Measurements from ENCODE around the gene FNBP1. TPM values are rescaled to one million over a fixed set of nuclear protein-coding genes. Genes with fewer than 3 reads are reported as not detected.

Gene FNBP1
- total RNA-seq, 1 donor from 2014 or later: 20.5 TPM

DNA sequence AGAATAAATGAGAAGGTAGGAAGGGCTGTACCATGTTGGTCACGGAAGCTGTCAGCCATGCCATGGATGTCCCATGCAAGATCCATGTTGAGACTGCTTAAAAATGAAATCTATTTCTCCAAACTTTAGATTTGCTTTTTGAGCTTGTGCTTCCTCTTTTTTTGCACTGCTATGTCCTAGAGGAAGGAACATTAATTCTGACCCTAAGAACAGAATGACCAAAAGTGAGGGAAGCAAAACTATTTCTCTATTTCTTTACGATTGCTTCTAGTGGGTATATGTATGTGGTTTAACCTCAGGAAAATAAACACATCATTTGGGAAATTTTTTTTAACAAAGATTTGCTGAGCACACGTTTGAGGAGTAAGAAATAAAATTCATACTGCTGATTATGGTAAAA is 123.1 kb downstream of the FNBP1 start:
- peak overlapping the region; percentile 9 for H3K27ac ChIP-seq (replicated peaks)
- no peaks in the 10 kb centered on the region for H3K9me3 ChIP-seq (replicated peaks)
- no peak for DNase-seq
- H3K27me3 ChIP-seq (ENCODE audit: low read depth): no peaks in the 10 kb centered on the region
- TF ChIP-seq, protein P1, sequence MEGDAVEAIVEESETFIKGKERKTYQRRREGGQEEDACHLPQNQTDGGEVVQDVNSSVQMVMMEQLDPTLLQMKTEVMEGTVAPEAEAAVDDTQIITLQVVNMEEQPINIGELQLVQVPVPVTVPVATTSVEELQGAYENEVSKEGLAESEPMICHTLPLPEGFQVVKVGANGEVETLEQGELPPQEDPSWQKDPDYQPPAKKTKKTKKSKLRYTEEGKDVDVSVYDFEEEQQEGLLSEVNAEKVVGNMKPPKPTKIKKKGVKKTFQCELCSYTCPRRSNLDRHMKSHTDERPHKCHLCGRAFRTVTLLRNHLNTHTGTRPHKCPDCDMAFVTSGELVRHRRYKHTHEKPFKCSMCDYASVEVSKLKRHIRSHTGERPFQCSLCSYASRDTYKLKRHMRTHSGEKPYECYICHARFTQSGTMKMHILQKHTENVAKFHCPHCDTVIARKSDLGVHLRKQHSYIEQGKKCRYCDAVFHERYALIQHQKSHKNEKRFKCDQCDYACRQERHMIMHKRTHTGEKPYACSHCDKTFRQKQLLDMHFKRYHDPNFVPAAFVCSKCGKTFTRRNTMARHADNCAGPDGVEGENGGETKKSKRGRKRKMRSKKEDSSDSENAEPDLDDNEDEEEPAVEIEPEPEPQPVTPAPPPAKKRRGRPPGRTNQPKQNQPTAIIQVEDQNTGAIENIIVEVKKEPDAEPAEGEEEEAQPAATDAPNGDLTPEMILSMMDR (IDR thresholded peaks at IDR 0.05; ENCODE audit: borderline replicate concordance): no peak
- H3K4me3 ChIP-seq: no peak overlapping the region
- H3K36me3 ChIP-seq: peaks cover 49% of the 10 kb centered on the region
- intact Hi-C loops (cut with micrococcal nuclease): no loop called here
- no peaks in the 10 kb centered on the region for H3K4me1 ChIP-seq

DNA sequence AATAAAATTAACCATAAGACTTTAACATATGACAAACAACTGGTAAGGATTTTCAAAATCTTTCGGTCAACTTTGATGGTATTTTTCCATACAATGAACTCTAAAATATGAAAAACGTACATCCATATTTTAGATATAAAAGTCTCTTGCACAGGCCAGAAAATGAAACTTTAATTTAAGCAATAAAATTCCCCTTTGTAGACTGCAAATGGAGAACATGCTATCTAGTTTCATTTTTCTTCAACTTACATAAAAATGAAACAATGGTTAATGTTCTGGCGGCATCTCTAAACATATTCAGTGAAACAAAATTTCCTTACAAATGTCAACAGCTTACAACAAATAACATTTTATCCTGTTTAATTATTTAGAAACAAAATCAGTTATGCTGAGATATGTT is 123.7 kb downstream of the FNBP1 start:
- TF ChIP-seq, protein P1 (IDR thresholded peaks at IDR 0.05; ENCODE audit: borderline replicate concordance): no peak
- intact Hi-C loops (cut with micrococcal nuclease): no loop called here
- H3K27ac ChIP-seq (replicated peaks): no peak overlapping the region
- no peaks in the 10 kb centered on the region for H3K9me3 ChIP-seq (replicated peaks)
- H3K36me3 ChIP-seq: peaks cover 43% of the 10 kb centered on the region
- no peaks in the 10 kb centered on the region for H3K27me3 ChIP-seq (ENCODE audit: low read depth)
- no peaks in the 10 kb centered on the region for H3K4me1 ChIP-seq
- H3K4me3 ChIP-seq: no peak overlapping the region
- DNase-seq: no peak

DNA sequence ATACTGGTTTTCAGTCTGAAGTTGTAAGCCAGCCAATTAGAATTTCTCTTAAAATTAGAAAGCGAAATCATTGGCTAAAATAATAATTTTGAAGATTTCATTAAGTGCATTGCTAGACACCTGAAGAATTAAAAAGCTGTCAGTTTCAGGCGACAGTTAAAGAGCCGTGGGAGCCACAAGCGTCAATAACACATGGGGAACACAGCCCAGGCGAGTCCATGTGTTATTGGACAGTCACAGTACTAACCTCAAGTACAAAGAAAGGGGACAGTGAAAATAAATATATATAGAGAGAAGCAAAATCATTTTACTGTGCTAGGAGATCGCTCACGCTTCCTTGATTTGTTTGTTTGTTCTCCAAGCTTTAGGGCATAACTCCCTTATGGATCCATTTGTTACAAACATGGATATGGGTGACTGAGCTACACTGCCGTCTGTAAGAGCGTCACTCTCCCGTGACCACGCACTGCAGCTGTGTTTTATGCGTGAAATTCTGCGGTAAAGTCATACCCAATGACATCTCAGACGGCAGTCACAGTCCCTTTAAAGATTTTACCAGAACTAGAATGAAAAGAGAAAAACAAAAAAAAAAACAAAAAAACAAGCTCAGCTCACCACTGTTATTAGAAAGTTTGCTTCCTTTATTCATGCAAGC is 124.6 kb downstream of the FNBP1 start:
- TF ChIP-seq, protein P1 (IDR thresholded peaks at IDR 0.05; ENCODE audit: borderline replicate concordance): no peak
- H3K4me3 ChIP-seq: no peak overlapping the region
- intact Hi-C loops (cut with micrococcal nuclease): no loop called here

DNA sequence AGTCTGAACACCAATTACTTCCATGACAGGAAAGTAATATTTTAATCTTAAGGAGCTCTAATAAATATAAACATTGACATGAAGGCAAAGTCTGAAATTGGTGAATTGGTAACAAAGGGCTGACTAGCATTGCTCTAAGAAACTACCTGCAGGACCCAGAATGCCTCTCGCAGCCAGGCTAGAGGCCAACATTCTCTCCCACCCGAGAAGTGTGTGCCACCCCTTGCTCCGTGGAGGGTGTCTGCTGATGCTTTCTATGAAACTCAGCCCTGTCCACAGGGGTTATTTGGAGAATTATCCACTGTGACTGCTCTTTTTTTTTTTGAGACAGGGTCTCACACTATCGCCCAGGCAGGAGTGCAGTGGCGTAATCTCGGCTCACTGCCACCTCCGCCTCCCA is 126.3 kb downstream of the FNBP1 start:
- Histone ChIP-seq H3K27me3 (ENCODE audit: low read depth) (no peaks in the 10 kb centered on the region), H3K36me3 (peaks cover 26% of the 10 kb centered on the region), H3K4me1 (no peaks in the 10 kb centered on the region), H3K4me3 (no peak overlapping the region), H3K27ac (replicated peaks) (no peak overlapping the region), H3K9me3 (replicated peaks) (no peaks in the 10 kb centered on the region)
- DNase-seq: no peak
- intact Hi-C loops (cut with micrococcal nuclease): no loop called here
- TF ChIP-seq, protein P1 (IDR thresholded peaks at IDR 0.05; ENCODE audit: borderline replicate concordance): no peak

More for the DNA sequence above, 124.6 kb downstream of the FNBP1 start:
- Histone ChIP-seq H3K4me1 (no peaks in the 10 kb centered on the region), H3K27ac (replicated peaks) (no peak overlapping the region), H3K36me3 (peaks cover 36% of the 10 kb centered on the region), H3K9me3 (replicated peaks) (no peaks in the 10 kb centered on the region), H3K27me3 (ENCODE audit: low read depth) (no peaks in the 10 kb centered on the region)
- no peak for DNase-seq

DNA sequence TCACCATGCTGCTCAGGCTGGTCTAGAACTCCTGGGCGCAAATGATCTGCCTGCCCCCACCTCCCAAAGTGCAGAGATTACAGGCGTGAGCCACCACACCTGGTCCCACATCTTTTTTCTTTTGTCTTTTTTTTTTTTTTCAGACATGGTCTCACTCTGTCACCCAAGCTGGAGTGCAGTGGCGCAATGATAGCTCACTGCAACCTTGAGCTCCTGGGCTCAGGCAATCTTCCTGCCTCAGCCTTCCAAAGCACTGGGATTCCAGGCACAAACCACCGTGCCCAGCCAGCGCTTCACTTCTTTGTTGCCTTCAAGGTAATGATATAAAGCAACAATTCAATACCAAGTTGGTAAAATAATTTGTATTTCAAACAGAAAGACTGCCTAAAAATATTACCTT is 128.9 kb downstream of the FNBP1 start:
- Histone ChIP-seq H3K36me3 (peaks cover 28% of the 10 kb centered on the region), H3K27ac (replicated peaks) (no peak overlapping the region), H3K4me1 (no peaks in the 10 kb centered on the region), H3K4me3 (no peak overlapping the region), H3K27me3 (ENCODE audit: low read depth) (no peaks in the 10 kb centered on the region), H3K9me3 (replicated peaks) (no peaks in the 10 kb centered on the region)
- no peak for DNase-seq
- intact Hi-C loops (cut with micrococcal nuclease): no loop called here
- TF ChIP-seq, protein P1 (IDR thresholded peaks at IDR 0.05; ENCODE audit: borderline replicate concordance): no peak
